Cardiac muscle cell (in vitro differentiated cells and primary cell): ENCODE data around the gene PSMC3IP. TPM values are rescaled to one million over a fixed set of nuclear protein-coding genes. Genes with fewer than 3 reads are reported as not detected.

Experiments used
- DNase-seq, 2 donors: peaks; one replicate each; pipeline versions ENCODE4 v3.0.0 to v3.0.0-alpha.2; 2010 to 2017; ENCODE audit warnings: low read depth in 1 of 2, low spot score in 1 of 2
- H3K27ac ChIP-seq: fragments of 200-600 bp; sonication (generic); 2 replicates; pipeline ENCODE4 v1.5.1; 2016
- H3K27me3 ChIP-seq: fragments of 200-600 bp; sonication (generic); 2 replicates; pipeline ENCODE4 v1.6.0; 2016; ENCODE audit warnings: control low read depth
- H3K36me3 ChIP-seq: fragments of 200-600 bp; sonication (generic); 2 replicates; pipeline ENCODE4 v1.5.1; 2016; ENCODE audit warnings: control low read depth
- H3K4me1 ChIP-seq: fragments of 200-600 bp; sonication (generic); 2 replicates; pipeline ENCODE4 v1.8.1; 2017; ENCODE audit warnings: low read depth, mild to moderate bottlenecking, mixed run types
- H3K4me3 ChIP-seq: fragments of 200-600 bp; sonication (generic); 2 replicates; pipeline ENCODE4 v1.5.1; 2016; ENCODE audit warnings: mild to moderate bottlenecking
- H3K9me3 ChIP-seq: fragments of 200-600 bp; sonication (generic); 2 replicates; pipeline ENCODE4 v1.5.1; 2017; ENCODE audit warnings: low read depth, mild to moderate bottlenecking, control low read depth
- polyA plus RNA-seq: library from polyadenylated mRNA; unstranded; fragments of >200 nt; fragmentation: Nextera tagmentation; extraction: Ambion mirVana; gene quantifications from 2 replicates; pipeline ENCODE4 v1.2.1, GENCODE V29; 2016
- total RNA-seq: library from RNA; depleted of rRNA; stranded (reverse); fragments of >200 nt; gene quantifications from 2 replicates; pipeline ENCODE4 v1.2.3, GENCODE V29; 2016
- TF ChIP-seq, protein P1 (sequence below): IDR thresholded peaks from 2 replicates; pipeline ENCODE4 v1.5.1; 2012; ENCODE audit warnings: low read depth, mild to moderate bottlenecking, low read length

The PSMC3IP gene
- total and polyA plus RNA-seq, 2 experiments from 2014 or later, result 6.2 to 14.0 TPM

DNA sequence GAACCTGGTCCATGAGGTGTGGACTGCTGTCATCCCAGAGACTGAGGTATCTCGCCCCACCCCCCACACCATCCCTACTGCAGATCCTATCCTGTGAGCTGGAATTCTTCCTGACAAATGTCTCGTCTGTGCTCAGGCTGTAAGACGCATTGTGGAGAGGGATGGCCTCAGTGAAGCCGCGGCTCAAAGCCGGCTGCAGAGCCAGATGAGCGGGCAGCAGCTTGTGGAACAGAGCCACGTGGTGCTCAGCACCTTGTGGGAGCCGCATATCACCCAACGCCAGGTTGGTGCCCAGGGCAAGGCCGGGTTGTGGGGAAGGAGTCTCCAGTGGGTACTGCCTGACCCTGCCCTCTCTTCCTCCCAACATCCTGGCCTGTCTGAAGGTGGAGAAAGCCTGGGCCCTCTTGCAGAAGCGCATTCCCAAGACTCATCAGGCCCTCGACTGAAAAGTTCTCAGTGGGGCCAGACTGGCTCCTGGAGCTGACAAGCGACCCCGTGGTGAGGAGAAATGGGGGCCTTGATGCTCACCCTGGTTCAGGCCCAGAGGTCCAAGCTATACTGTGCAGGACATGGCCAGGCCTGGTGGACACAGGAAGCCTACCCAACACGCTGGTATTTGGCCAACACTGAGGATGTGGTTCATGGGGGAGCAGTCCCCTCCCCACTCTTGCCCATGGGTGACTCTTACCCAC, 11.9 kb downstream of the PSMC3IP start:
- peaks cover 21% of the 10 kb centered on the region for H3K36me3 ChIP-seq
- H3K27ac ChIP-seq, result peak overlapping the region; percentile 78
- DNase-seq, result no peak
- TF ChIP-seq, protein P1, sequence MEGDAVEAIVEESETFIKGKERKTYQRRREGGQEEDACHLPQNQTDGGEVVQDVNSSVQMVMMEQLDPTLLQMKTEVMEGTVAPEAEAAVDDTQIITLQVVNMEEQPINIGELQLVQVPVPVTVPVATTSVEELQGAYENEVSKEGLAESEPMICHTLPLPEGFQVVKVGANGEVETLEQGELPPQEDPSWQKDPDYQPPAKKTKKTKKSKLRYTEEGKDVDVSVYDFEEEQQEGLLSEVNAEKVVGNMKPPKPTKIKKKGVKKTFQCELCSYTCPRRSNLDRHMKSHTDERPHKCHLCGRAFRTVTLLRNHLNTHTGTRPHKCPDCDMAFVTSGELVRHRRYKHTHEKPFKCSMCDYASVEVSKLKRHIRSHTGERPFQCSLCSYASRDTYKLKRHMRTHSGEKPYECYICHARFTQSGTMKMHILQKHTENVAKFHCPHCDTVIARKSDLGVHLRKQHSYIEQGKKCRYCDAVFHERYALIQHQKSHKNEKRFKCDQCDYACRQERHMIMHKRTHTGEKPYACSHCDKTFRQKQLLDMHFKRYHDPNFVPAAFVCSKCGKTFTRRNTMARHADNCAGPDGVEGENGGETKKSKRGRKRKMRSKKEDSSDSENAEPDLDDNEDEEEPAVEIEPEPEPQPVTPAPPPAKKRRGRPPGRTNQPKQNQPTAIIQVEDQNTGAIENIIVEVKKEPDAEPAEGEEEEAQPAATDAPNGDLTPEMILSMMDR, result no peak
- peaks cover 12% of the 10 kb centered on the region for H3K4me1 ChIP-seq
- H3K9me3 ChIP-seq, result no peaks in the 10 kb centered on the region
- H3K4me3 ChIP-seq, result no peak overlapping the region
- no peaks in the 10 kb centered on the region for H3K27me3 ChIP-seq

DNA sequence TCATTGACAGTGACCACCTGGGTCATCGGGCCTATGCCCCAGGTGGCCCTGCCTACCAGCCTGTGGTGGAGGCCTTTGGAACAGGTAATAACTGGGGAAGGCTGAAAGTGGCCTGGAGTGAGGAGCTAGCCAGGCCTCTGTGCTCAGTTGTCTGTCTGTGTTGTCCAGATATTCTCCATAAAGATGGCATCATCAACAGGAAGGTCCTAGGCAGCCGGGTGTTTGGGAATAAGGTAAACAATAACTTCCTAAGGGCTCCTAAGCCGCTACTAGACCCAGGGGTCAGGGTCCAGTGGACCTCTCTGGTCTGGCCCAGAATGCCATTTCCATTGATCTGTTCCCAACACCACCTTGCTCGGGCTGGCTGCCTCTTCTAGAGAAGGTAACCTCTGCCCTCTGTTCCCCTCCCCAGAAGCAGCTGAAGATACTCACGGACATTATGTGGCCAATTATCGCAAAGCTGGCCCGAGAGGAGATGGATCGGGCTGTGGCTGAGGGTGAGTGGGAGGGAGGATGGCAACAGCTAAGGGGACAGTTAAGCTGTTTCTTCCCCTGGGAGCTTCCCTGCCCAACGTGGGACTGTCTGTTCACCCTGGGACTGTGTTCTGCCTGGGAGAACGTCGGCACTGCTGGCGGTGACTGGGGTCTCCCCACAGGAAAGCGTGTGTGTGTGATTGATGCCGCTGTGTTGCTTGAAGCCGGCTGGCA, 12.6 kb downstream of the PSMC3IP start:
- no peak overlapping the region for H3K27ac ChIP-seq
- H3K4me3 ChIP-seq, result no peak overlapping the region
- peaks cover 12% of the 10 kb centered on the region for H3K4me1 ChIP-seq
- no peak for DNase-seq
- H3K9me3 ChIP-seq, result no peaks in the 10 kb centered on the region
- TF ChIP-seq, protein P1, result no peak
- no peaks in the 10 kb centered on the region for H3K27me3 ChIP-seq
- H3K36me3 ChIP-seq, result peaks cover 16% of the 10 kb centered on the region

DNA sequence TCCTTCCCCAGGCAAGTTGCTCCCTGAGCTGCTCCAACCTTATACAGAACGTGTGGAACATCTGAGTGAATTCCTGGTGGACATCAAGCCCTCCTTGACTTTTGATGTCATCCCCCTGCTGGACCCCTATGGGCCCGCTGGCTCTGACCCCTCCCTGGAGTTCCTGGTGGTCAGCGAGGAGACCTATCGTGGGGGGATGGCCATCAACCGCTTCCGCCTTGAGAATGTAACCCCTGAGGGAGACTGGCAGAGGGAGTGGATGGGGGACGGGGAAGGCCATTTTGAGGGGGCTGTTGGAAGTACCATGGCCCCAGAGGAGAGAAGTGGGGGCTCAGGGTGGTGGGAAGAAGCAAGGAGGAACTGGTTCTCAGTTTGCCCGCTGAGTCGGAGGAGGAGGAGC, 13.6 kb downstream of the PSMC3IP start:
- no peak overlapping the region for H3K27ac ChIP-seq
- TF ChIP-seq, protein P1, result no peak
- DNase-seq, result no peak
- H3K4me3 ChIP-seq, result no peak overlapping the region
- peaks cover 12% of the 10 kb centered on the region for H3K4me1 ChIP-seq
- peaks cover 8% of the 10 kb centered on the region for H3K36me3 ChIP-seq
- no peaks in the 10 kb centered on the region for H3K27me3 ChIP-seq
- no peaks in the 10 kb centered on the region for H3K9me3 ChIP-seq

DNA sequence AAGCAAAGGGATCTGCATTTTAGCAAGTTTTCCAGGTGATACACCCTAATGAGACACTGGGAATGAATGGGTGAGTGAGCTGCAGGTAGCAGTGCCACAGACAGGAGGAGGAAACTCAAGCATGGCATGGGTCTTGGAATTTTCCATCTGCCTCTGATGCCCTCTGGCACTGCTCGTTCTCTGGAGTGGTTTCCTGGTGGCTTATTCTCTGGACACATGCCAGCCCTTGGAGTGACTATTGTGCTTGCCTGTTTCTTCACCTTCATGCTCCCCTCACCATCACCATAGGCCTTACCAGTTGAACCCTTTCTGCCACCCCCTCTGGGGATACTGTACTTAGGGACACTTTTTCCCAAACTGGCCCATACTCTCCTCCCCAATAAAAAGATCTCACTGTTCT, 14.0 kb downstream of the PSMC3IP start:
- peak overlapping the region; percentile 67 for H3K4me3 ChIP-seq
- DNase-seq, result no peak
- no peaks in the 10 kb centered on the region for H3K27me3 ChIP-seq
- H3K4me1 ChIP-seq, result peaks cover 12% of the 10 kb centered on the region
- H3K36me3 ChIP-seq, result peaks cover 4% of the 10 kb centered on the region
- no peaks in the 10 kb centered on the region for H3K9me3 ChIP-seq
- H3K27ac ChIP-seq, result no peak overlapping the region
- TF ChIP-seq, protein P1, result no peak

DNA sequence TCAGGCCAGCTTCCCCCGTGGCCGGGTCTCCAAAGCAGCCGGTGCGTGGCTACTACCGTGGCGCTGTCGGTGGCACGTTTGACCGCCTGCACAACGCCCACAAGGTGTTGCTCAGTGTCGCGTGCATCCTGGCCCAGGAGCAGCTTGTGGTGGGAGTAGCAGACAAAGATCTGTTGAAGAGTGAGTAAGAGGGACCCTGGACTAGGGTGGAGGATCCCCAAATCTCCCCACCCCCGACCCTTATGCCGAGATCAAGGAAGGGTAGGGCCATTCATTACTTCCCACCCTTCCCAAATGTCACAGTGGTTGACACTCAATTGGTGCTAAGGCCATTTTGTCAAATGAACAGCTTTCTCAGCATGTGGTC, 14.4 kb downstream of the PSMC3IP start:
- Histone ChIP-seq H3K4me3 (peak overlapping the region; percentile 67), H3K27me3 (no peaks in the 10 kb centered on the region), H3K4me1 (peaks cover 12% of the 10 kb centered on the region), H3K27ac (peak overlapping the region; percentile 82), H3K9me3 (no peaks in the 10 kb centered on the region), H3K36me3 (peaks cover 4% of the 10 kb centered on the region)
- TF ChIP-seq, protein P1, result no peak
- no peak for DNase-seq
